HepG2 (cell line): ENCODE measurements around the gene S100A16. TPM values are rescaled to one million over a fixed set of nuclear protein-coding genes. Genes with fewer than 3 reads are reported as not detected.

ENCODE experiments used
- AHR ChIP-seq: IDR thresholded peaks from 2 replicates; pipeline ENCODE4 v1.6.1; 2018; ENCODE audit warnings: missing genetic modification reagents, missing compliant biosample characterization
- ARID3A ChIP-seq: IDR thresholded peaks from 2 replicates; pipeline ENCODE4 v1.6.1; 2012; ENCODE audit warnings: low read depth, low read length, improper control_type of control experiment
- ATM ChIP-seq: fragments of 450-650 bp; IDR thresholded peaks from 2 replicates; pipeline ENCODE4 v1.7.1; 2017; ENCODE audit warnings: mild to moderate bottlenecking, borderline replicate concordance
- BRD4 ChIP-seq: sonication (generic); formaldehyde crosslinking; IDR thresholded peaks from 2 replicates; pipeline ENCODE4 v1.4.0; 2020; ENCODE audit warnings: missing genetic modification reagents
- CAMTA2 ChIP-seq: sonication (generic); formaldehyde crosslinking; IDR thresholded peaks from 2 replicates; pipeline ENCODE4 v1.4.0; 2020; ENCODE audit warnings: mild to moderate bottlenecking, missing genetic modification reagents, borderline replicate concordance
- EEA1 ChIP-seq: sonication (generic); formaldehyde crosslinking; IDR thresholded peaks from 2 replicates; pipeline ENCODE4 v1.5.1; 2020; ENCODE audit warnings: mild to moderate bottlenecking, missing genetic modification reagents, borderline replicate concordance
- HNRNPL ChIP-seq: fragments of 200-400 bp; formaldehyde crosslinking; IDR thresholded peaks from 2 replicates; pipeline ENCODE4 v1.6.1; 2017; ENCODE audit warnings: mild to moderate bottlenecking, low read depth, low read length
- HOXA3 ChIP-seq: sonication (generic); formaldehyde crosslinking; IDR thresholded peaks from 2 replicates; pipeline ENCODE4 v1.5.0; 2020; ENCODE audit warnings: missing genetic modification reagents
- HOXA9 ChIP-seq: sonication (generic); formaldehyde crosslinking; IDR thresholded peaks from 2 replicates; pipeline ENCODE4 v1.8.1; 2022; ENCODE audit warnings: missing genetic modification reagents, mild to moderate bottlenecking, moderate library complexity, borderline replicate concordance
- MAFK ChIP-seq, 2 experiments: IDR thresholded peaks in 1 of 2; conservative IDR thresholded peaks in 1 of 2; 2 replicates each; pipeline ENCODE4 v1.6.1; 2011; ENCODE audit warnings: improper control_type of control experiment in 2 of 2, low read length in 2 of 2
- MEF2D ChIP-seq: sonication (generic); formaldehyde crosslinking; IDR thresholded peaks from 2 replicates; pipeline ENCODE4 v1.5.1; 2020; ENCODE audit warnings: mild to moderate bottlenecking, missing genetic modification reagents
- NR2C2 ChIP-seq: sonication (generic); formaldehyde crosslinking; IDR thresholded peaks from 2 replicates; pipeline ENCODE4 v1.4.0; 2020; ENCODE audit warnings: missing genetic modification reagents, mild to moderate bottlenecking, moderate library complexity, borderline replicate concordance
- NRL ChIP-seq: sonication (generic); formaldehyde crosslinking; IDR thresholded peaks from 2 replicates; pipeline ENCODE4 v1.5.0; 2020; ENCODE audit warnings: missing genetic modification reagents, mild to moderate bottlenecking, moderate library complexity, borderline replicate concordance
- SKIL ChIP-seq: sonication (generic); formaldehyde crosslinking; IDR thresholded peaks from 2 replicates; pipeline ENCODE4 v1.8.0; 2022; ENCODE audit warnings: missing genetic modification reagents, mild to moderate bottlenecking, moderate library complexity, borderline replicate concordance
- SP2 ChIP-seq: sonication (generic); formaldehyde crosslinking; IDR thresholded peaks from 2 replicates; pipeline ENCODE4 v1.5.1; 2020; ENCODE audit warnings: mild to moderate bottlenecking, missing genetic modification reagents
- SRY ChIP-seq: sonication (generic); formaldehyde crosslinking; IDR thresholded peaks from 2 replicates; pipeline ENCODE4 v1.8.0; 2022; ENCODE audit warnings: mild to moderate bottlenecking, missing genetic modification reagents
- TAF1 ChIP-seq: sonication (generic); formaldehyde crosslinking; IDR thresholded peaks from 2 replicates; pipeline ENCODE4 v1.4.0; 2020; ENCODE audit warnings: missing genetic modification reagents
- ZMAT3 ChIP-seq: sonication (generic); formaldehyde crosslinking; conservative IDR thresholded peaks from 2 replicates; pipeline ENCODE4 v1.7.0; 2021; ENCODE audit warnings: missing genetic modification reagents
- ZNF512 ChIP-seq: sonication (generic); formaldehyde crosslinking; IDR thresholded peaks from 2 replicates; pipeline ENCODE4 v1.4.0; 2020; ENCODE audit warnings: mild to moderate bottlenecking, missing genetic modification reagents
- ZNF567 ChIP-seq: sonication (generic); formaldehyde crosslinking; IDR thresholded peaks from 2 replicates; pipeline ENCODE4 v1.8.1; 2023; ENCODE audit warnings: mild to moderate bottlenecking, missing genetic modification reagents, borderline replicate concordance
- ZNF674 ChIP-seq: sonication (generic); formaldehyde crosslinking; IDR thresholded peaks from 2 replicates; pipeline ENCODE4 v1.5.0; 2020; ENCODE audit warnings: low read depth, mild to moderate bottlenecking, missing genetic modification reagents
- ZNF724P ChIP-seq: sonication (generic); formaldehyde crosslinking; IDR thresholded peaks from 2 replicates; pipeline ENCODE4 v1.8.0; 2022; ENCODE audit warnings: missing genetic modification reagents, borderline replicate concordance
- ZNF773 ChIP-seq: sonication (generic); formaldehyde crosslinking; IDR thresholded peaks from 2 replicates; pipeline ENCODE4 v1.4.0; 2020; ENCODE audit warnings: missing genetic modification reagents, borderline replicate concordance
- polyA plus RNA-seq, 8 experiments: library from polyadenylated mRNA; depleted of rRNA in 3 of 8; stranded (reverse) in 7 of 8; unstranded in 1 of 8; fragments of >200 nt; fragmentation: Illumina TruSeq in 4 of 8; extraction: Trizol in 4 of 8; gene quantifications; 2 replicates each; pipeline versions ENCODE4 v1.2.1 to v1.2.3, GENCODE V29; 2011 to 2016; ENCODE audit warnings: low read depth in 4 of 8, missing spikeins in 1 of 8, mixed read lengths in 1 of 8; ENCODE audit not compliant: insufficient read depth in 1 of 8
- total RNA-seq, 5 experiments: library from RNA; depleted of rRNA; stranded (reverse); fragments of >200 nt; fragmentation: Illumina TruSeq; extraction: Trizol; gene quantifications; 2 replicates each; pipeline ENCODE4 v1.2.3, GENCODE V29; 2016; ENCODE audit warnings: low read depth in 1 of 5
- TF ChIP-seq, protein P1 (sequence below): IDR thresholded peaks from 2 replicates; pipeline ENCODE4 v1.6.1; 2016; ENCODE audit warnings: missing genetic modification reagents, missing compliant biosample characterization

S100A16 gene
- total and polyA plus RNA-seq, 2 of the 13 experiments (the other 11 are each of a cell fraction or from before 2014, with no cell fraction given) = 46.0 to 195 TPM

DNA sequence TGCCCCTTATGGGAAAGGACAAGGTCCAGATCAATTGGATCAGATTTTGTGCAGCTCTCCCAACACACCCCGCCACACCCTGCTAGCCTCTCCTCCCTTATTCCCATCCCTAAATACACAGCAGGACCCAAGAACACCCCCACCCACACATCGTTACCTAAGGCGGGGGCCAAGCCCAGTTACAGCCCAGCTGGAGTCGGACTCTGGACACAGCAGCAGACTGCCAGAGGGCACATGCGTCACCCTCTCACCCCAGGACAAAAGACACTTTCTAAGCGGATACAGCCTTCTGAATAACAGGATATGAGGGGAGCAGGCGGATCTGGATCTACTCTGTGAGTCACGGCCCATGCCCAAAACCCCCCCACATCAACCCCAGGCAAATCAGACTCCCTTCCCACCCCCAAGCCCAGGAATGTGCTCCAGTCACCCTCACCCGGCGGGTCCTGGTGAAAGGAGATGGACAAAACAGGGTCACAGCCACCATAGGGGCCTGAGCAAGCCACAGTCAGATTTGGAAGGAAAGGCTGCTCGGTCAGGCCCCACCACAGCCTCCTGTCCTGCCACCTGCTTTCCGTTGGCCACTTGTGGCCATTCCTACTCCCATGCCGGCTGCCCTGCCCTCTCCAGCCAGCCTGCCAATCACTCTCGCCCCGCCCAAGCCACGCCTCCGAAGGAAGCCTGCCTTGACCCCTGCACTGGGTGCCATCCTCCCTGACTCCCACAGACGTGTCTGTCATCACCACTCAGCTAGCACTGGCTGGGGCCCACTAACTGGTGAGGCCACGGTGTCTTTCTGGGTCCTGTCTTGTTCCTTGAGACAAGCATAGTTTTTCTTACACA lies 4.0 kb downstream of the S100A16 start (continued):
- TF ChIP-seq SKIL (CRISPR knock-in tag) (peak; percentile 49; the same call in 1 of the 2 replicates), CAMTA2 (no peak), MEF2D (CRISPR knock-in tag) (no peak), ZNF512 (CRISPR knock-in tag) (no peak), TAF1 (CRISPR knock-in tag) (peak; percentile 68), HOXA9 (no peak), SP2 (CRISPR knock-in tag) (no peak), ZNF724P (CRISPR knock-in tag) (no peak), BRD4 (CRISPR knock-in tag) (no peak; the same call in 1 of the 2 replicates), HNRNPL (peak; percentile 69; the same call in 1 of the 2 replicates), ZNF773 (CRISPR knock-in tag) (no peak), ZMAT3 (peak; percentile 85), MAFK (conservative IDR thresholded peaks at IDR 0.05 in 1 of 2, IDR thresholded peaks at IDR 0.05 in 1 of 2; ENCODE audit: low read length in 2 of 2) (no peak), ATM (no peak), HOXA3 (CRISPR knock-in tag) (peak; percentile 71; the same call in 1 of the 2 replicates), ZNF674 (CRISPR knock-in tag) (no peak), ARID3A (peak; percentile 66; the same call in 1 of the 2 replicates), AHR (0 out of 2 replicates have a peak, but pooled peaks have one; percentile 59), NRL (peak; percentile 71; the same call in 1 of the 2 replicates), ZNF567 (CRISPR knock-in tag) (no peak), NR2C2 (CRISPR knock-in tag) (peak; percentile 80), EEA1 (CRISPR knock-in tag) (no peak), SRY (CRISPR knock-in tag) (peak; percentile 78)
- TF ChIP-seq, protein P1, sequence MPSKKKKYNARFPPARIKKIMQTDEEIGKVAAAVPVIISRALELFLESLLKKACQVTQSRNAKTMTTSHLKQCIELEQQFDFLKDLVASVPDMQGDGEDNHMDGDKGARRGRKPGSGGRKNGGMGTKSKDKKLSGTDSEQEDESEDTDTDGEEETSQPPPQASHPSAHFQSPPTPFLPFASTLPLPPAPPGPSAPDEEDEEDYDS (CRISPR knock-in tag) = peak; percentile 94
